Cortex of kidney (tissue), 1 donor: ENCODE measurements around the gene PACSIN2.
"Not testable (repeated sequence)": the region's sequence is repeated elsewhere in the genome, so short reads cannot be mapped to it uniquely, and the experiment has no call there.

Experiments
- DNase-seq: peaks from one replicate; lab custom pipeline; 2025; lab: John Stamatoyannopoulos, UW

The PACSIN2 gene

DNA sequence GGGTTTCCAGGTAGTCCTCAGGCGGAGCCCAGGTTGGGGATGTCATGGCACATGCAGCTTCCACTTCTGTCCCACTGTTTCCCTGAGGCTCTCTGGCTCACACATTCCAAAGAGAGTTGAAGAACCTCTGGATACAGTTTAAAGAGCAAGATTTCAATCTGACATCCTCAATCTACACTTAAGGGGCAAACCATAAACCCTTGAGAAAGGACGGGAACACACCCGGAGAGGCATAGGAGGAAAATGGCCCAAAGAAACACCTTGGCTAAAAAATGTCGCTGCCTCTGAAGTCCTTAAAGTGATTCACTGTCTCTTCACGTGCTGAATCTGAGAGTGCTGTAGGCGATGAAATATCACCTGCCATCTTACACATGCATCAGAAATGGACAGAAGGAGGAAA is 87.0 kb downstream of the PACSIN2 start:
- no peak for DNase-seq

- DNase-seq: no peak
These were observed 88.2 kb downstream of the PACSIN2 start for GRCh38 chr22:42926768-42927167.

- DNase-seq: no peak
These were observed 88.8 kb downstream of the PACSIN2 start for GRCh38 chr22:42926104-42926503.

GRCh38 chr22:42925598-42925997 is 89.4 kb downstream of the PACSIN2 start:
- no peak for DNase-seq

GRCh38 chr22:42925031-42925430 is 89.9 kb downstream of the PACSIN2 start:
- DNase-seq: not testable (repeated sequence)

GRCh38 chr22:42924436-42924835 is 90.5 kb downstream of the PACSIN2 start:
- DNase-seq: no peak

GRCh38 chr22:42922374-42923191 is 92.4 kb downstream of the PACSIN2 start:
- no peak for DNase-seq

DNA sequence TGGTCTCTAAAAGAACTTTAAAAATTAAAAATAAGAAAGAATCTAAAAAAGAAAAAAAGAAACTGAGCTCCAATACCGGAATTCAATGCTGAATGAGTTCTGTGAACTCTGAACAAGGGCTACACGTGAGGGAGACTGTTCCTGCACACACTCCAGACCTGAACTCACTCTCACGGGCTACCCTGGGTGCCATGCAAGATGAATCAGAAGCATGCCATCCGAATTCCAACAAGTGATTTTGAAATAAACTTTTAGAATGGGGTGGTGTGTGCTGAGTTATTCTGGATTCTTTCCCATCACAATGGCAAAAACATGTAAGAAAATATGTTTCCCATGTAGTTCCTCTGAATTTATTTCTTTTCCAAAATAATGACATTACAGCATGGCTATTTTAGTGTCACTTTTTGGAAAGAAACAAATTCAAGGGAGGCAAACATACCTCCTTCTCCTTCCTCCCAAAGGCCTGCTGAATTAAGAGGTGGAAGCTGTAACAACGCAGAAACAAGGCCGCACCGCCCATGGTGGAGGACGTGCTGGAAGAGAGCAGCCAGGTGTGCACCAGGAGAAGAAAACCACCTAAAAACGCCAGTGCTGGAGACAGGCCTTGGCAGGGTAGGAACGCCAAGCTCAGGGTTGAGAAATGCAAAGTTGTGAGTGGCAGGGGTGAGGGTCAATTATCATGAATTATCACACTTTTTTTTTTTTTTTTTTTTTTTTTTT is 94.7 kb downstream of the PACSIN2 start:
- no peak for DNase-seq

- DNase-seq: no peak
These were observed 95.8 kb downstream of the PACSIN2 start for GRCh38 chr22:42919199-42919598.

DNA sequence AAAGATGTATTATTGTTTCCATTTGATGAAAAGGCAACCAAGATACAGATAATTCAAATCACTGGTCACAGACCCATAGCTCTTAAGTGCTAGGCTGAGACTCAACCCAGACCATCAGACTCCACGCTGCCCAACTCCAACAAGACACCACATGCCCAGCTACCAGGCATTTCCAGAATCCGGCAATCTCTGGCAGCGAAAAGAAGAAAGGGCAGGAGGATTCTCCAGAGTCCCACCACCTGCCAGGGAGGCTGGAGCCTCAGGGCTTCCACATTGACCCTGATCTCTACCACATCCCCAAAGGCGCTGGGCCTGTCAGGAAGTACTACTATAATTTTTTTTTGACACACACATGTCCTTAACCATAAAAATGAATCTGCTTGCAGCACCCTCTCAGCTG is 96.4 kb downstream of the PACSIN2 start:
- no peak for DNase-seq

- not testable (repeated sequence) for DNase-seq
These were observed 97.6 kb downstream of the PACSIN2 start for GRCh38 chr22:42917358-42917757.

DNA sequence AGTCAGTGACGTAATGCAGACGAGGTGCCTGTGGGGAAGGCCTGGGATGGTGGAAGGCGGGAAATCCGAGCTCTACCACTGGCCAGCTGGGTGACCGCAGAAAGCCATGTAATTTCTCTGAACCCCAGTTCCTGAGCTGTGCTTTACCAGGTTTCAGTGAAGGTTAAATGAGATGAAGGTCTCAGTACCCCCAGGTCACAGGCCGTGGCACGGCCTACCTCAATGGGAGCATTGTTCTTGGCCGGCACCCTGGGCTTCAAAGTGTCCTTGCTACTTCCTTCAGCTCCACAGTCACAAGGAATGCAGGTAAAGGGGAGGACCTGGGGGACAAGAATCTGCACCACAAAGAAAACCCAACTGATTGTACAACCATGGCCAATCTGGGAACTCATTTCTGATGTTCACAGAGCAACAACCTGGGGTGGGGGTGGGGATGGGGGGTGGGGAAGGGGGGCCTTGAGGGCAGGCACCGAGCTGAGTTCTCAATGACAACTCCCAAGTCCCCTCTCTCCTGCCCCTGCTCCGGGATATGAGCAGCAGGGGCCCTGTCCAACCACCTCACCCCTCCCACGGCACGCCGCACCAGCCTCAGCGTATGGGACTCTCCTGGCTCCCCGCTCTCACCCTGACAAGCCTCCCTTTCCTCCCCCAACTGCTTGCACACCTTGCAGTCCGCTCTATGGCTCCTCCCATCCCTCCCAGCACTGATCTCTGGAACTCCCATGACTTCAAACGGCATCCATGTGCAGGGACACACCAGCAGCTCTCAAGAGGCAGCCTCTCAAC is 98.8 kb downstream of the PACSIN2 start:
- DNase-seq: no peak

- DNase-seq: no peak
These were observed 100.4 kb downstream of the PACSIN2 start for GRCh38 chr22:42914511-42915076.

- DNase-seq: no peak
These were observed 101.0 kb downstream of the PACSIN2 start for GRCh38 chr22:42913874-42914510.

- no peak for DNase-seq
These were observed 102.9 kb downstream of the PACSIN2 start for GRCh38 chr22:42912059-42912458.

DNA sequence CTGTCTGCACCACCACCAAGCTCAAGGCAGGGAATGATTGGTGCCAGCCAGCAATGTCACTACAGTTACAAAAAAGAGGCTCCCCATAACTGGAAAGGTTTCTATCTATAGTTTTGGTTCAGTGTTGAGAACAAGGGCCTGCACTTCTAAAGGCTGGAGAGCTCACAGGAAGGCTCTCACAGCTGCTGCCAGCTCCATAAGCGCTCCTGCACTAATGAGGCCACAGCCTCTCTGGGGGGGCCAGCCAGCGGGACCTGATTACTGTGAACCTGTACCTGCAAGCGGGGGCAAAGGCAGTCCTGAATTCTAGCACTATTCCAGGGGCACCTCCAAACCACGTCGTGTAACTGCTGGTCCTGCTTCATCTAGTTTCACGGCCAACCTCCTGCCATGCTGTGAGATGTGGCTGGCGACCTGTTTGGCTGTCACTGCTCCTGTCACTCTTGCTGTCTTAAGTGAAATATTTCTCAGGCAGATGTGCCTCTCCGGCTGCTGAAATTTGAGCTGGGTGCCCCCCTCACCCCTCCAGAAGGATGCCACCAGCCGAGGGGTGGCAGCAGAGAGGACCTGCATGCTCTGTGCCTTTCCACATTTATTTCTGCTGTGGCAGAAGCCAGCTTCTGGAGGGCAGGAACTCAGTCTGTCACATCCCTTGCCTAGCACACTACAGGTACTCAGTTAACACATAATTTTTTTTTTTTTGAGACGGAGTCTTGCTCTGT is 104.6 kb downstream of the PACSIN2 start:
- no peak for DNase-seq

GRCh38 chr22:42909363-42910058 is 105.4 kb downstream of the PACSIN2 start:
- no peak for DNase-seq

- no peak for DNase-seq
These were observed 106.6 kb downstream of the PACSIN2 start for GRCh38 chr22:42908374-42908746.

- no peak for DNase-seq
These were observed 107.3 kb downstream of the PACSIN2 start for GRCh38 chr22:42907404-42908373.
